Fibroblast of pulmonary artery (primary cell): Measurements from ENCODE around the gene CYTH2.

Experiments
- DNase-seq: peaks from one replicate; pipeline ENCODE4 v3.0.0-alpha.2; 2010; ENCODE audit warnings: low read depth
- H3K4me3 ChIP-seq: replicated peaks from 2 replicates; pipeline ENCODE4 v1.5.1; 2011; ENCODE audit warnings: low read depth, mild to moderate bottlenecking, control low read depth, low read length, moderate library complexity
- CTCF ChIP-seq: IDR thresholded peaks from 2 replicates; pipeline ENCODE4 v1.5.1; 2011; ENCODE audit warnings: mild to moderate bottlenecking, control low read depth, low read length, inconsistent platforms; ENCODE audit errors: missing control alignments

CYTH2 gene

GRCh38 chr19:48441360-48442050 is 27.7 kb upstream of the CYTH2 start:
- no peak for DNase-seq
- H3K4me3 ChIP-seq, result no peak overlapping the region
- no peak for TF ChIP-seq CTCF

DNA sequence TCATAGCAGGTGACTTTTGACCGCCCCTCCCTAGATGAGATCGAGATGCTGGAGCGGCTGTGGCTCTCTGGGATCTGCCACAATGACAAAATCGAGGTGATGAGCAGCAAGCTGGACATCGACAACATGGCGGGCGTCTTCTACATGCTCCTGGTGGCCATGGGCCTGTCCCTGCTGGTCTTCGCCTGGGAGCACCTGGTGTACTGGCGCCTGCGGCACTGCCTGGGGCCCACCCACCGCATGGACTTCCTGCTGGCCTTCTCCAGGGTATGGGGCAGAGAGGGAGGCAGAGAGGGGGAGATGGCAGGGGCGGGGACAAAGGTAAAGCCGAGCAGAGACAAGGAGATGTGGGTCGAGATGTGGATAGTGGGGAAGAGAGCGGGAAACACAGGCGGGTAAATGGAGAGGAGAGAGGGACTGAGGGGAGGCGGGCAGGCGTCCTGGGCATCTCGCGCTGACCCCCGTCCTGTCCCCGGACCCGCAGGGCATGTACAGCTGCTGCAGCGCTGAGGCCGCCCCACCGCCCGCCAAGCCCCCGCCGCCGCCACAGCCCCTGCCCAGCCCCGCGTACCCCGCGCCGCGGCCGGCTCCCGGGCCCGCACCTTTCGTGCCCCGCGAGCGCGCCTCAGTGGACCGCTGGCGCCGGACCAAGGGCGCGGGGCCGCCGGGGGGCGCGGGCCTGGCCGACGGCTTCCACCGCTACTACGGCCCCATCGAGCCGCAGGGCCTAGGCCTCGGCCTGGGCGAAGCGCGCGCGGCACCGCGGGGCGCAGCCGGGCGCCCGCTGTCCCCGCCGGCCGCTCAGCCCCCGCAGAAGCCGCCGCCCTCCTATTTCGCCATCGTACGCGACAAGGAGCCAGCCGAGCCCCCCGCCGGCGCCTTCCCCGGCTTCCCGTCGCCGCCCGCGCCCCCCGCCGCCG is 26.8 kb upstream of the CYTH2 start:
- no peak overlapping the region for H3K4me3 ChIP-seq
- no peak for TF ChIP-seq CTCF
- no peak for DNase-seq

DNA sequence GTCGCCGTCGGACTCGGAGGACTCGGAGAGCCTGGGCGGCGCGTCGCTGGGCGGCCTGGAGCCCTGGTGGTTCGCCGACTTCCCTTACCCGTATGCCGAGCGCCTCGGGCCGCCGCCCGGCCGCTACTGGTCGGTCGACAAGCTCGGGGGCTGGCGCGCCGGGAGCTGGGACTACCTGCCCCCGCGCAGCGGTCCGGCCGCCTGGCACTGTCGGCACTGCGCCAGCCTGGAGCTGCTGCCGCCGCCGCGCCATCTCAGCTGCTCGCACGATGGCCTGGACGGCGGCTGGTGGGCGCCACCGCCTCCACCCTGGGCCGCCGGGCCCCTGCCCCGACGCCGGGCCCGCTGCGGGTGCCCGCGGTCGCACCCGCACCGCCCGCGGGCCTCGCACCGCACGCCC is 25.9 kb upstream of the CYTH2 start:
- TF ChIP-seq CTCF, result no peak
- DNase-seq, result no peak
- H3K4me3 ChIP-seq, result no peak overlapping the region

DNA sequence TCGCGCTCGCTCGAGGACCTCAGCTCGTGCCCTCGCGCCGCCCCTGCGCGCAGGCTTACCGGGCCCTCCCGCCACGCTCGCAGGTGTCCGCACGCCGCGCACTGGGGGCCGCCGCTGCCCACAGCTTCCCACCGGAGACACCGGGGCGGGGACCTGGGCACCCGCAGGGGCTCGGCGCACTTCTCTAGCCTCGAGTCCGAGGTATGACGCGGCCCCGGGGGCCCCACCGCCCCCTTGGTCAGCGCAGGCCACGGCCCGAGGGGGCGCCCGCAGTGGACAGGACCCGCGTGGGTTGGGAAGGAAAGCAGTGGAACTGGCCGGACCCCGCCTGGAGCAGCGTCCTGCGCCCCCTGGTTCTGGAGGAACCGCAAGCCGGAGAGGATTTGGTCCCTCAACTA is 25.4 kb upstream of the CYTH2 start:
- H3K4me3 ChIP-seq, result no peak overlapping the region
- no peak for DNase-seq
- TF ChIP-seq CTCF, result no peak

DNA sequence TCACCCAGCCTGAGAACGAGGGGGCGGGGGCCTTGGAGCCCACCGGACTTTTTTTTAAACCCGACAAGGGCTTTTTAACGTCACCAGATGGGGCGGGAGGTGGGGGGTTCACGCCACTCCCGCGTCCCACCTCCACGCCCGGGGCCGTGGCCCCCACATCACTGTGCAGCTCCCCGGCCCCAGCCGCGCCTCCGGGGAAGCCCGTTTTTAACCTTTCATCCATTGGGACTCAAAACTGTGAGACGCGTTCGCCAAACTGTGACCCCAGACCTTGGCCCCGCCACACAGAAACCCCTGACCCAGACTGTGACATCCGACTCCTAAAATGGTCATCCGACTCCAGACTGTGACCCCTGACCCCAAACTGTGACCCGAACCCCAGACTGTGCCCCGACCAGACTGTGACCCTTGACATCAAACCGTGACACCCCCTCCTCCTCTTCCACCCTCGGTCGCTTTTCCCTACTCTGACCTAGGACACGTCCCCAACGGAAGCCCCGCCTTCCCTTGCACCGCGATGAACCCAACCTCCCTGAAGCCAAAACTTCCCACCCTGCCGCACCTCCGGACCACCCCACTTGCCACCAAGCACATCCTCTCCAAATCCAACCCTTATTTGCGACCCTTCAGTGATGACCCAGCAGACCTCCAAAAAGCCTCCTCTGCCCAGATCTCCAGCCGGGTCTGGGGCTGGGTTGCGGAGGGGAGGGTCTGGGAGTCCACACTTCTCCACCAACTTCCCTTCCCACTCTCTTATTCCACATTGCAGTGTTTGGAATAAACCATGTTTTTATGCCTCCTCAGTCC is 24.8 kb upstream of the CYTH2 start:
- no peak for TF ChIP-seq CTCF
- no peak for DNase-seq
- H3K4me3 ChIP-seq, result peak overlapping the region; percentile 99

- TF ChIP-seq CTCF, result no peak
- H3K4me3 ChIP-seq, result peak overlapping the region; percentile 99
- no peak for DNase-seq
Measured at GRCh38 chr19:48444936-48445200, 24.3 kb upstream of the CYTH2 start.
